ENCODE measurements around the gene MBD5.

GRCh38 chr2:148231858-148232257 lies 211.0 kb downstream of the MBD5 start:
- TF ChIP-seq CTCF (conservative IDR thresholded peaks at IDR 0.05; ENCODE audit: low read length) (no peak), EZH2phosphoT487 (IDR thresholded peaks at IDR 0.05; ENCODE audit: borderline replicate concordance, low read depth, low read length) (no peak)
